Left forelimb (tissue), 1 donor: ENCODE measurements around the gene TNIK.
"Not testable (repeated sequence)": the region's sequence is repeated elsewhere in the genome, so short reads cannot be mapped to it uniquely, and the experiment has no call there.

Experiments
- DNase-seq: peaks from one replicate; pipeline ENCODE4 v3.0.0-alpha.2; 2018; ENCODE audit warnings: low spot score

The TNIK gene

GRCh38 chr3:171446301-171446700, 13.9 kb downstream of the TNIK start:
- no peak for DNase-seq

DNA sequence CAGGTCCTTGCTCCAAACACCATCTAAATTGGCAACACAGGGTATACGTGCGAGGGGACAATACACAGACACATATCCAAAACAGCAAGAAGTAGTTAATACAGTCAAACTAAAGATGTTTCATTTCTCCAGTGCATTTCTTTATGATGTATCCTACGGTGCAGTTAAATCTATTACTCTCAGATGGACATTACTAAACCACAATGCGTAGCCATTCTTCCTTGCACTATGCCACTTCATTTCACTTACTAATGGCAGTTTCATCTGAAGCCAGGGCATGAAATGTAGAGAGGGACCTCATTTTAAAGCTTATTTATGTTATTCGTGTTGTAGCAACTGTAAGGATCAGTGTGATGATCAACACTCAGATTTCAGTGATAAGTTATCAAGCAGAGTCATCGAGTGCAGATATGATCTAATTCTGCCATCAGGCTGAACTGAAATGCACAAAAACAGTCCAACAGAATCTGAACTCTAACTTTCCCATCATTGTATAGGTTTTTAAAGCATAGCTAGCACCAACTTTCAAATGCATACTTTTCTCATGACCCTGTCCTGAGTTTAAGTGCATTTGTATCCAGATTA, 14.5 kb downstream of the TNIK start:
- DNase-seq, result no peak

GRCh38 chr3:171444001-171444690, 16.1 kb downstream of the TNIK start:
- no peak for DNase-seq

DNA sequence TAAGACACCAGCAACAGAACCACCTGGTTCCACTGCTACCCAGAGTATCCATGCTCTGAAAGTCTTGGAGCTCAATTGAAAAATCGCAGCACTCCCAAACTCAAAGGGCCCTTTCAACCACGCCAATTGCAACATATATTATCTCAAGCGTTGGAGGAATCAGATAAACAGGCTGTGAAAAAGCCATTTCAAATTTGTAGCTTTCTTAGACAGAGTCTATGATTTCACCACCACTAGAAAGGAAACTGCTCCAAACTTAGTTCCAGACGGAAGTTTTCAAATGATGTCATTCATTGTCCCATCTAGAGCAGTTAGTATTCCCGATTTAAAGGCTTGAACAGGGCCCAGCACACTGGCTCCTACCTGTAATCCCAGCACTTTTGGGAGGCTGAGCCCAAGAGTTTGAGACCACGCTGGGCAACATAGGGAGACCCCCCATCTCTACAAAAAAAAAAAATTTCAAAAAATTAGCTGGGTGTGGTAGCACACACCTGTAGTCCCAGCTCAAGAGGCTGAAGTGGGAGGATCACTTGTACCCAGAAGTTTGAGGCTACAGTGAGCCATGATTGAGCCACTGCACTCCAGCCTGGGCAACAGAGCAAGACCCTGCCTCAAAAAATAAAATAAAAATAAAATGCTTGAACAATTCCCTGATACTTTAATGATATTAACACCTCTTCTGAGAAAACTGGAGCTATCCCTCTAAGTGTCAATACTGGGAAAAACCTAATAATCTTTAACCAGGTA, 16.8 kb downstream of the TNIK start:
- DNase-seq, result no peak

- DNase-seq, result no peak
These were observed 18.0 kb downstream of the TNIK start for GRCh38 chr3:171442184-171442583.

DNA sequence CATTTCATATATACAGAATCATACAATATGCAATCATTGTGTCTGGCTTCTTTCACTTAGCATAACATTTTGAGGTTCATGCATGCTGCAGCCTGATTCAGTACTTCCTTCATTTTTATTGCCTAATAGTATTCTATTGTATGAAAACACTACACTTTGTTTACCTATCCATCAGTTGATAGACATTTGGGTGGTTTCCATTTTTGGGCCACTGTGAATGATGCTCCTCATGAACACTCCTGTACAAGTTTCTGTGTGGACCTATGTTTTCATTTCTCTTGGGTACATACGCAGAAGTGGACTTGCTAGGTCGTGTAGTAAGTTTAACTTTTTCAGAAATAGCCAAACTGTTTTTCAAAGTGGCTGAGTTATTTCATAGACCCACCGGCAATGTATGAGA, 18.8 kb downstream of the TNIK start:
- DNase-seq, result no peak

- no peak for DNase-seq
These were observed 20.2 kb downstream of the TNIK start for GRCh38 chr3:171439996-171440395.

DNA sequence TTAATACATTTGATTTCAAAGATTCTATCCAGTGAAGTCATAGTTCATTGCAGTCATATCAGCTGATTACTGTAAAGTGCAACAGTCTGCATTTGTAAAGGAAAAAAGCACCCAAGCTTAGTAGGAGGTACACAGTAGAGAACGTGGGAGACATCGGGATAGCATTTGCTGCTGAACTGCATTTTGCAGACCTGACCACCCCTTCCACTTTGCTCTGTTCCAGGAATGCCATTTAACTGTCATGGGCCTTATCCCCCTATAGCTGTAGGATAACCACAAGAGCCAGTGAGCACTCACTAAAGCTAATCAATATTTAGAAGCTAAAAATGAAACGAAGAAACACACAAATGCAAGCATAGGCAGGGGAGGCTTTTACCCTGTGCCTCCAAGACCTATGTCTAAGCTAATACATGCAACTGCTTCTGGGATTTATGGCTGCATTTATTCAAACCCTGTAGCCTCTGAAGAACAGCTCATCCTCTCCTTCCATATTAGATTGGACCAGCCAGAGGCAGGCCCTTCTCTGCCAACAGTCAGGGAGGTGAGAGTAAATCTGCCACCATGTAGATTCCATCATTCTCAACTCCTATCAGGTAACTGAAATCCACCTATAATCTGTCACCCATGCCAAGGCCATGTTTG, 23.0 kb downstream of the TNIK start:
- DNase-seq, result no peak

GRCh38 chr3:171436380-171436779, 23.8 kb downstream of the TNIK start:
- DNase-seq, result no peak

GRCh38 chr3:171435757-171436156, 24.4 kb downstream of the TNIK start:
- DNase-seq, result no peak

- DNase-seq, result no peak
These were observed 25.1 kb downstream of the TNIK start for GRCh38 chr3:171435143-171435542.

DNA sequence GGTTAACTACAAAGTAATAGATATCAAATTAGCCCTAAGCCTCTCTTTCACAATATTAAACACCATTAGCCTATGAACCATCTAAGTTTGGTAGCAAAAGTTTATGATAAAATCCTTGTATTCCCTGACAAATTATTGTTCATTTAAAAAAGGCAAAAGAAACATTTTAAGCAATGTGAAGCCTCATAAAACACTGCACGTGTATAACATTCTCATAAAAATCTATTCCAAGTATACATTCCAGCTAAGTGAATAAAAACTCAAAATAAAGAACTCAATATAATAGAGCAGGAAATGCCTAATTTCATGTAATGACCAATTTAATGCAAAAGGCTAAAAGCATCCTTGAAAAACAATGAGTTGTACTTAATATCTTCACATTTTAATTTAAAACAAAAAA, 27.7 kb downstream of the TNIK start:
- no peak for DNase-seq

- no peak for DNase-seq
These were observed 28.7 kb downstream of the TNIK start for GRCh38 chr3:171431550-171431949.

GRCh38 chr3:171430530-171430929, 29.7 kb downstream of the TNIK start:
- no peak for DNase-seq

- DNase-seq, result no peak
These were observed 30.6 kb downstream of the TNIK start for GRCh38 chr3:171429635-171430034.

GRCh38 chr3:171428892-171429291, 31.3 kb downstream of the TNIK start:
- DNase-seq, result no peak

- DNase-seq, result no peak
These were observed 31.9 kb downstream of the TNIK start for GRCh38 chr3:171428321-171428787.

GRCh38 chr3:171427771-171428320, 32.4 kb downstream of the TNIK start:
- DNase-seq, result no peak

DNA sequence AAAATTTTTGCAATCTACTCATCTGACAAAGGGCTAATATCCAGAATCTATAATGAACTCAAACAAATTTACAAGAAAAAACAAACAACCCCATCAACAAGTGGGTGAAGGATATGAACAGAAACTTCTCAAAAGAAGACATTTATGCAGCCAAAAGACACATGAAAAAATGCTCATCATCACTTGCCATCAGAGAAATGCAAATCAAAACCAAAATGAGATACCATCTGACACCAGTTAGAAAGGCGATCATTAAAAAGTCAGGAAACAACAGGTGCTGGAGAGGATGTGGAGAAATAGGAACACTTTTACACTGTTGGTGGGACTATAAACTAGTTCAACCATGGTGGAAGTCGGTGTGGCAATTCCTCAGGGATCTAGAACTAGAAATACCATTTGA, 36.1 kb downstream of the TNIK start:
- DNase-seq, result not testable (repeated sequence)

DNA sequence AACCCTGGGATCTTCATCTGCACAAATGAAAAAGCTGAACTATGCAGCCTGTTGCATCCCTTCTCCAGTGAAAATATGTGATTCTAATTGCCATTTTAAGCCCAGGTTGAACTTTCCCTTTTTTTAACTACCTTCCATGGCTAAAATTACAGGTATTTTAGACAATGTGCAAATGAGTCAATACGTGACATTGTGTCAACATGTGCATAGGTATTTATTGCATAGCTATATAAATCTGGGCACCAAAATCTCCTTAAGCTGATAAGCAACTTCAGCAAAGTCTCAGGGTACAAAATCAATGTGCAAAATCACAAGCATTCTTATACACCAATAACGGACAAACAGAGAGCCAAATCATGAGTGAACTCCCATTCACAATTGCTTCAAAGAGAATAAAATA, 37.4 kb downstream of the TNIK start:
- not testable (repeated sequence) for DNase-seq

- DNase-seq, result no peak
These were observed 39.5 kb downstream of the TNIK start for GRCh38 chr3:171420667-171421066.

DNA sequence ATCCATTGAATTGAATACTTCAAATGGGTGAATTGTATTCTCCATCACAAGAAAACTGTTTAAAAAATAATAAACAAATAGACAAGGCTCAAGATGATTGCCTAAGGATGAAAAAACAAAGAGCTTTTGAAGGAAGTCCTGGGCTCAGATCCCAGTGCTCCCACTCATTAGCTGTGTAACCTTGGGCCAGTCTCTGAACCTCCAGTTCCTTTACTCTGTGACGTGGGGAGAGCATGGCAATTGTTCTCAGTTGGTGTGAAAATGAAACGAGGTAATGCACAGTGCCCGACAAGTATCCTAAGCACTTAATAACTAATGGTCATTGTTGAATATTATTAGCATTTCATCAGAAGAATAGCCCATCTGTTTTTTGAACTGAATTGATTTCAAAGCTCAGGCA, 40.7 kb downstream of the TNIK start:
- no peak for DNase-seq
